Panc1 (cell line): Measurements from ENCODE around the gene MAPK14.

Experiments
- CTCF ChIP-seq: fragments of 450-650 bp; IDR thresholded peaks from 2 replicates; pipeline ENCODE4 v1.5.1; 2017; ENCODE audit warnings: mild to moderate bottlenecking
- POLR2AphosphoS5 ChIP-seq: IDR thresholded peaks from 2 replicates; pipeline ENCODE4 v1.6.1; 2012; ENCODE audit warnings: mild to moderate bottlenecking, low read depth, low read length, moderate library complexity

- TF ChIP-seq CTCF (no peak), POLR2AphosphoS5 (no peak)
Observed at GRCh38 chr6:36071281-36071680, 43.7 kb downstream of the MAPK14 start.
